Measurements from ENCODE around the gene KCNA10.

KCNA10 gene

DNA sequence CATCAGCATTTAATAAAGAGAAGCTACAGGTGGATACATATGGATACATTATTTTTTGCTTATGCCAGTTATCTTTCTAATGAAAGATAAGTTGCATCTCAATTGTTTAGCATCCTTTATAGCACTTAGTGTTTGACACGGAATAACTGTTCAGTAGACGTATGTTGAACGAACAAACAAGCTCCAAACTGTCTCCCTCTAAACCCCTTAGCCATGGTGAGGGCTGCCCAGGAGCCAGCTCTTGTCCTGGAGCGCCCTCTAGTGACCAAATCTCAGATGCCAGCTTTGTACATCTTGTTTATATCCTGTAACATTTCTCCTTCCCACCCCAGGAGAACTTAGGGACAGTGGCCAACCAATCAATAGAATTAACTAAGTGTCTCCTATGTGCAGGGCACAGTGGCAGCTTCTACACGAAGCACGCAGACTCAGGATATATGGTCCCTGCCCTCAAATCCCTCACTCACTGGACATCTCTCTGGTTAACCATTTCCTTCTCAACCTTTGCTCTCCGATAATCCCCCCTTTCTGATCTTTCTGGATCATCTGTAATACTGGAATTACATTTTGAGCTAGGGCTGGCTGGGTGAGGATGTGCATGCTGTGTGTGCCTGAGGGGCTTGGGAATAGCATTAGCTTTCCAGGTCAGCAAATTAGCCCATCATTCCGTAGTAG lies 22.9 kb downstream of the KCNA10 start:
- DNase-seq (ENCODE audit: low read depth): peak; percentile 56

DNA sequence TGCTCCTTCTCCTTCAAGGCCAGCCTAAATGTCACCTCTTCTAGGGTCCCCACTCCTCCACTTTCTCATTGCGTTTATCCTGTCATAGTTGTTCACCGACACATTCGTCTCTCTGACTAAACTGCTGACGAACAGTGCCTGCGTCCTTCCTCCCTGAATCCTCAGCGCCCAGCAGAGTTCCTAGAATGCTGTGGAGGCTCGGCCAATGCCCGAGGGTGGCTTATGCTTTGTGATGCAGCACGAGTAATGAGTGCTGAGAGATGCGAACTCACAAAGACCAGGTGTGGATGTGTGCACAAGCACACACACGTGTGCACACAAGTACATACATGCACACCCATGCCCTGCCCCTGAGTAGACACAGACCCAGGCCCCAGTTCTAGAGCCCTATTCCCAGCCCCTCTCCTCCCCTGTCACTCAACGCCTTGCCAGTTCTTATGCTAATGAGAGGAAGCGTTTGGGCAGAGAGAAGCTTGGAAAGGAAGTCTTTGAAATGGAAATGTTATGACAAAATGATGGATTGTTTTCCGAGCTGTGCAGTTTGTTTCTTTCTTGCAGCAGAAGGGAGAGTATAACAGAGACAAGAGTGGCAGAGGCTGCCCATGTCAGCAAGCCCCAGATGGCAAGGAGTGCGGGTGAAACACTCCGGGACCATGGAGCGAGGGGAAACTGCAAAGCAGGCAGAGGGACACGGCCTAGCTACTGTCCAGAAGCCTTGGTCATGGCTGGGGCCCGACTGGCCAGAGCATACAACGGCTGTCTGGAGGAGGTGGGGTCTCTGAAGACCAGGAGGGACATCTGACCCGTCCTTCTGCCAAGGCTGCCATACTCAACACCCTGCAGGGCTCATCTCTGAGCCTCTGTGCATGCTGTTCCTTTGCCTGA lies 24.2 kb downstream of the KCNA10 start:
- no peak for DNase-seq (ENCODE audit: low read depth)

DNA sequence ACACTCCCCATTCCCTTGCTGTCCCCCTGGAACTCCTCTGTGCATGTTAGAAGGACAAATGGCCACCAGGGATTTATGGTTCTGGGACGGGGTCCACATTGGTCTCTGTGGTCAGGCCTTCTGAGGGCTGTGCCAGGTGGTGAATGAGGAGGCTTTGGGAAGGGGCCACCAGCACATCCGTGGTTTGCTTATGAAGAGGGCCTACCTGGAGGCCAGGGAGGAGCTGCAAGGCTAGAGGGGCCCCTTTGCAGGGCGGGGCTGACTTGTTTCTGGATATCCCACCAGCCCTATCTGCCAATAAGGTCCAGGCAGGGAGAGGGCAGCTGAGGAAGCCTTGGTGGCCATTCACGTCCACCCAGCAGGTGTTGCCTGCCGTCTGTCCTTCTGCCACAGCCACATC lies 24.9 kb downstream of the KCNA10 start:
- no peak for DNase-seq (ENCODE audit: low read depth)

DNA sequence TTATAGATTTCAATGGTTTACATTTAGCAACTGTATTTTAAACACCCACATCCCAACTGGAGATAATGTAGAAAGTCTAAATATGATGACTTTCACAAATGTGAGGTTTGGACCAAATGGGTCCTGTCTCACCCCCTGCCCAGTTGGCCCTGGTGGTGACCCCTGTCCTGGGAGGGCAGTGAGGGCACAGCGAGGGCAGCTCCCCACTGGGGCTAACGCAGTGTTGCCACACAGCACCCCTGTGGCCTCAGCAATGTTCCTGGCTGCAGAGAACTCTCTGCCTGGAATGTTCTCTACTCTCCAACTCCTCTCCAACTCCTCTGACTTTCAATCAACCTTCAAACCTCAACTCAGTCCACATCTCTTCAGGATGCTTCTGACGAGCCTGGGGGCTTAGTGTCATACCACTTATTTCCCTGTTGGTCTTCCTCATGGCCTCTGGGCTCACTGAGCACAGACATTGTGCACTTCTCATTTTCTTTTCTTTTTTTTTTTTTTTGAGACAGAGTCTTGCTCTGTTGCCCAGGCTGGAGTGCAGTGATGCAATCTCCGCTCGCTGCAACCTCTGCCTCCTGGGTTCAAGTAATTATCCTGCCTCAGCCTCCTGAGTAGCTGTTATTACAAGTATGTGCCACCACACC lies 25.8 kb downstream of the KCNA10 start:
- DNase-seq (ENCODE audit: low read depth): no peak

DNA sequence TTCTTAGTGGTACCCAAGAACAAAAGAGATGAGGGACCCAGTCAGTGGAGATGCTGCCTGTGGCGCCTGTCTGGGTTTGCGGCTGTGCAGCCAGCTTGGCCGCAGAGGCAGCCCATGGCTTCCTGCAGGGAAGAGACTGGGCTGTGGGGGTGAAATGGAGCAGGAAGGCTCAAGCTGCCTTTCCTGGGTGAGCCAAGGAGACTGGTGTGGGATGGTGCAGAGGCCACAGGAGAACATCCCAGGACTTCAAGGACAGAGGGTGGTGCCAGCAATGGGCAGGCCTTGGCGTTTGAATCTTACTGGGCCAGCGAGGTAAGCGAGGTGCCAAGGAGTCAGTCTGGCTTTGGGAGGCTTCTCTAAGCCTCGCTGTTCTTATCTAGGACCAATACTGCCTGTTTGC lies 26.4 kb downstream of the KCNA10 start:
- no peak for DNase-seq (ENCODE audit: low read depth)

DNA sequence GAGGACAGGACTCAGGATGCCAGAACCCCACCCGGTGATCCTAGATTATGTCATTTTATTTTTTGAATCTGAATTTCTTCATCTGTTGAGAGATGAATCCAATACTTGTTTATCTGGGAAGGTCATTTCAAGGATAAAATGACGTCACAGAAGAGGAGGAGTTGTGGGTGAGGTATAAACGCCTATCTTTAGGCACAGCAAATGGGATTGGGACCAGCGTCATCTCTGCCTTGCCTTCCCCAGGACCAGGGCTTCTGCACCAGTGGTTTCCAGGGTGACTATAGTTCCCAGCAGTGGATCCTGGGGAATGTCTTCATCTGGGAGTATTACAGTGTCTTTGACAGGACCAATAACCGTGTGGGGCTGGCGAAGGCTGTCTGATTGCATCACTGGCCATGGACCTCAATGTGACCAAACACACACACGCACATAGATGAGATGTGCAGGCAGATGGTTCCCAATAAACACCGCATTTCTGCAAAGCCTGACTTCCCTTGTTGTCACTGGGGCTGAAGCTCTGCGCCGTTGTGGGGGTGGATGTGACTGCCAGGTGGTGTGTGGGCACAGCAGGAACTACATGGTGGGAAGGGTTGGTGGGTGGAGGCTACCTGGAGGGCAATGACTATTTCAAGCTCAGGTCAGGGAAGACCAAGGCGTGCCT lies 28.1 kb downstream of the KCNA10 start:
- no peak for DNase-seq (ENCODE audit: low read depth)

DNA sequence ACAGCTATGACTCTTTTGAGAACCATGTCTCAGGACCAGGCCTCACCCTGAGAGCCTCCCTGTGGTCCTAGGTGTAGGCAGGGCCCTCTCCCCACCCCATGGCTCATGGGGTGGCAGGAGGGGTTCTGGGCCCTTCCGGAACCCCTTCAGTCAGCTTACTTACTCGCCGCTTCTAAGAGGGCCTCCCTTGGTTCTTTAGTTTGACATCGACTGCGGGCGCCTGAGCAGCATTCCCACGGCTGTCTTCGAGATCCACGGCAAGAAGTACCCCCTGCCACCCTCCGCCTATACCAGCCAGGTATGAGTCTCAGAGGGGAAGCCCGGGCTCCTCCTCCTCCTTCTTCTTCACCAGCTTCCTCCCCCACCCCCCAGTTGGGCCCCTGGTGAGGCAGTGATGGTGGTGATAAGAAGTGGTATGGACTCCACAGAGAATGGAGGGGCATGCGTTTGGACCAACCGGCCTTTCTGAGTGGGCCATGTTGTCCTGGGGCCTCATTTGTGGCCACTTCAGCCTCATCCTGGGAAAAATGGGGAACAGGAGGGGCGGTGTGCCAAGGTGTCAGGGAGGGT lies 28.9 kb downstream of the KCNA10 start:
- no peak for DNase-seq (ENCODE audit: low read depth)

DNA sequence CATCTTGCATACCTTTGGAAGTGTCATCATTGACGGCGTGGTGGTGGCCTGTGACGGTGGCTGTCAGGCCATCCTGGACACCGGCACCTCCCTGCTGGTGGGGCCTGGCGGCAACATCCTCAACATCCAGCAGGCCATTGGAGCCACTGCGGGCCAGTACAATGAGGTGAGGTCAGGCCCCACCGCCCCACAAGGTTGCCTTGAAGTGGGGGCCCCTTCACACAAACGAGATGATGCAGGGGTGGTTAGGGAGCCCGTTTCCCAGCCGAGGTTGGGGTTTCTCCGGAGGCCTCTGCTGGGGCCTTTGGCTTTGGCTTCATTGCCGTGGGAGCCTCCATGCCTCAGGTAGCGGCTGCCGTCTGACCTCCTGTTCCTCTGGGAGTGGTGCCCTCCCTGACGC lies 29.6 kb downstream of the KCNA10 start:
- no peak for DNase-seq (ENCODE audit: low read depth)

DNA sequence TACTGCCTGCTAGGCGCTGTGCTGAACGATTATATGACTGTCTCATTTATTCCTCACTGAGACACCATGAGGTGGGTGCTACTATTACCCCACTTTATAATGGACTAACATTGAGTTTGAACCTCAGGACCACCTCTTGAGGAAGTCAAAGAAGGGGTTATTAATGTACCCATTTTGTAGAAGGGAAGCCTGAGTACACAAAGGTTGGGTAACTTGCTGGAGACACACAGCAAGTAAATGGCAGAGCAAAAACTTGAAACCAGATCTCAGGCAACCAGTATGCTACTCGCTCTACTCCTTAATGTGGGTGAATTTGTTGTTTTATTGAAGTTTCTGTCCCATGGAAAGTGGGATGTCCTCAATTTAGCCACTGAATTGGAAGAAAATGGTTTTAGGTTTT lies 30.1 kb downstream of the KCNA10 start:
- no peak for DNase-seq (ENCODE audit: low read depth)

DNA sequence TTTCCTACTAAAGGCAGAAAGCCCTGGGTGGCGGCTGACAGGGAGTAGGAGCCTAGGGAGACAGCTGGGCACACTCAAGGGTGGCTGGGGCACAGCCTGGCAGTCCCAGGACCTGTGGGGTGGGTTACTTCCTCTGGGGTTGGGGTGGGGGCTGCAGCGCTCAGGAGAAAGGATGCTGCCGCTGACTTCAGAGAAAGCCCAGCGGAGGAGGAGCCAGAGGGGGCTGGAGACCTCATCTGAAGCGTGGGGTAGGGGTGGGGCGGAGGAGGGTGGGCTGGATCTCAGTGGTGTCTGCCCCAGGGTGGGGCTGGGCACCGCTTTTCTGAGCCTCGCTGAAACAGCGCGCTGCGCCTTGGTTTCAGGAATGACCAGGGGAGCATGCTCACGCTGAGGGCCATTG lies 30.8 kb downstream of the KCNA10 start:
- DNase-seq (ENCODE audit: low read depth): no peak

DNA sequence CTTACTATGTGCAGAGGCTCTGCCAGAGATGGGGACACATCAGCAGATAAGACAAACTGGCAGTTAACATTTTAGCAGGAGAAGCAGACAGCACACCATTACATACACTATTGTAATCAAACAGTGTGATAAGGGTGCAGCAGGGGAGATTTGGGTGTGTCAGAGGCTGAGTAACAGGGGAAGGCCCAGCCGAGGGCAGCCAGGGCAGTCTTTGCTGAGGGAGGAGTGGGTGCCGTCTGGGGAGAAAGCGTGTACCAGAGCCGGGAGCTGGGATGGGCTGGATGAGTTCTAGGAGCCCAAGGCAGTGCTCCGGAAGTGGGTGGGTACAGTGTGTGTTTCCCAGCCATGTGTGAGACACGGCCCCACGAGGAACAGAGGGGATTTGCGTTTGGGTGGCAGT lies 31.2 kb downstream of the KCNA10 start:
- no peak for DNase-seq (ENCODE audit: low read depth)

DNA sequence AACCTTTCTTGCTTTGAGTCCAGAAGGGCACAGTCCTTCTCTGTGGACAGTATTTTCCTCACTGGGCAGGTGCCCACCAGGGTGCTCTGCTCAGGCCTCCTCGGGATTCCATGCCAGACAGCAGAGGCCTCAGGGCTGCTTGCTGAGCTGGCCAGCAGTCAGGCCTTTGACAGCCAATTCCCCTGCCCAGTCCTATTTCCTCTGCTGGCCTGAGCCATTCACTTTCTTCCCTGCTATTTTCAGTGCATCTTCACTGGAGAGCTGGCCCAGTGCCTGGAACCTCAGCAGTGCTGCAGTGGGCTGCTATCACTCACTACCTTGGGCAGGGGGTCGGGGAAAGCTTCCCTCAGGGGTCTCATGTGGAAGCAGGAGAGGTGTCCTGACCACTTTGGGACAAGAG lies 33.2 kb downstream of the KCNA10 start:
- DNase-seq (ENCODE audit: low read depth): no peak

DNA sequence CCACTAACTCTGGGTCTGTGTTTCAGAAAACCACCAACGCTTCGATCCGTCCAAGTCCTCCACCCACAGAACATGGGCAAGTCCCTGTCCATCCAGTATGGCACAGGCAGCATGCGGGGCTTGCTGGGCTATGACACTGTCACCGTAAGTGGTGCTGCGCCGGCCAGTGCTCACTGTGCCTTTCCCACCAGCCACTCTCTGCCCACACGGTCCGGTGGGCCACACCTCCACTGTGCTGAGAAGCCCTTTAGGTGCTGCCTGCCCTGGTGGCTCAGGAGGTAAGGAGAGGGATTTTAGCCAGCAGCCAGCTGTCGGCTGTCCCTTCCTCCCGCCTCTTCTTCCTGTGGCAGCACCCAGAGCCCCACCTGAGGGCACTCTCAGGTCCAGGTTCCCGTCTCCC lies 34.2 kb downstream of the KCNA10 start:
- DNase-seq (ENCODE audit: low read depth): no peak

DNA sequence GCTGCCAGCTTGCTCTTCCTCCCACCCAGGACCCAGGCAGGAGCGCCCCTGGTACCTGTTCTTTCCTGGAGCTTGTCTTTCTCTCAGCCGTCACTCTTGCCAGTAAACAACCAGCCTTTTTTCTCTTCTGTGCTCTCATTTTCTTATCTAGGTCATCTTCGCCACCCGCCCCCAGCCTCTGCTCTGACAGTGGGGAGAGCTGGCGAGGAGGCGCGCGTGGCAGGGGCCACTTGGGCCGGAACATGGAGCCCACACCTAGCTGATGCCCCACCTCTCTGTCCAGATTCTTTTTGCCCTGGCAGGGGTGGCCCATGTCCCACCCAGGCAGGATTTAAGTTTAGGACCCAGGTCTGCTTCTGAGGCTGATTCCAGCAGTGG lies 35.7 kb downstream of the KCNA10 start:
- no peak for DNase-seq (ENCODE audit: low read depth)

DNA sequence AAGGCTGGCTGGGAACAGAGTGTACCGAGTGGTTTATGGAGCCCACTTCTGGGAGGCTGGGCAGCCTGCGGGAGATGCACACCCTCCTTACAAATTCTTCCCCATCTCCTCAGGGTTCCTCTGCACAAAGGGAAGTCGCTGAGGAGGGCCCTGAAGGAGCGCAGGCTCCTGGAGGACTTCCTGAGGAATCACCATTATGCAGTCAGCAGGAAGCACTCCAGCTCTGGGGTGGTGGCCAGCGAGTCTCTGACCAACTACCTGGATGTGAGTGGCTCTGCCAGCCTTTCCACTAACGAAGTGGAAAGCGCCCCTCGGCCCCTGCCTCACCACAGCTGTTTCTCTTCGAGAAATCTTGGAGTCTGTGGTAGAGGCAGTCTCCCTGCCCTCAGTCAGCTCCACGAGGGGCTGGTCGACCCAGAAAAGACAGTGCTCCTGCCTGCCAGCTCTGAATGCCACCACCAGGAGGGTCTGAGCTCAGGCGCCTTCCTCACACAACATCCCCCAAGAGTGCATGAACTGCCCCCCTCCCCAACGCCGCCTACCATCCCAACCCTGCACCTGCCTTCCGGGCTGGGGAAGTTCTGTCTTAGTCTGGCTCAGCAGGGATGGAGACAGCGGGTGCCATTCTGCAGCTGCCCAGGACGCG lies 36.2 kb downstream of the KCNA10 start:
- DNase-seq (ENCODE audit: low read depth): no peak

DNA sequence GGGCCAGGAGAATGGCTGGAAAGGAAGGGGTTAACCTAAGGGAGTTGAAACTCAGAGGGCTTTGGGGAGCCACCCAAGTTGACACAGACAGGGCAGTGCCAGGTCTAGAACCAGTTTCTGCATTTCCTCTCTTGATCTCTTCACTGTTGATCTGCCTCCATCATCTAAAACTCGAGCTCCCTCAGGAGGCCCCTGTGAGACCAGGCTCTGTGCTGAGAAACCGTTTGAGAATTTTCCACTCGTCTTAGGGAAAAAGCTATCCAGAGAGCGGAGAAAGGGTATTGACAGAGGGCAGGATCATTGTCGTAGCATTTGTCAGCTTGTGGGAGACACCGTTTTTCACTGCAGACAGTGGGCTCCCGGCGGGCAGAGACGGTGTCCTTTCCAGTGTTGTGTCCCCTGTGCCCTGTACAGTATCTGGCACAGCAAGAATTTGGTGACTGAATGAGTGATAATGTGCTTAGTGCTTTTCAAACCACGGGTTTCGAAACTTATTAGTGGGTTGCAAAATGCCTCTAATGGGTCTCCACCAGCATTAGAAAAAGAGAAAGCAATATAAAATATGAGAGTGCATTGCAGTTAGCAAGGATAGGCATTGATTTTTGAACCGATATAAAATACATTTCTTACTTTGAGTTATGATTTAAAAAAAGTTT lies 36.9 kb downstream of the KCNA10 start:
- no peak for DNase-seq (ENCODE audit: low read depth)

DNA sequence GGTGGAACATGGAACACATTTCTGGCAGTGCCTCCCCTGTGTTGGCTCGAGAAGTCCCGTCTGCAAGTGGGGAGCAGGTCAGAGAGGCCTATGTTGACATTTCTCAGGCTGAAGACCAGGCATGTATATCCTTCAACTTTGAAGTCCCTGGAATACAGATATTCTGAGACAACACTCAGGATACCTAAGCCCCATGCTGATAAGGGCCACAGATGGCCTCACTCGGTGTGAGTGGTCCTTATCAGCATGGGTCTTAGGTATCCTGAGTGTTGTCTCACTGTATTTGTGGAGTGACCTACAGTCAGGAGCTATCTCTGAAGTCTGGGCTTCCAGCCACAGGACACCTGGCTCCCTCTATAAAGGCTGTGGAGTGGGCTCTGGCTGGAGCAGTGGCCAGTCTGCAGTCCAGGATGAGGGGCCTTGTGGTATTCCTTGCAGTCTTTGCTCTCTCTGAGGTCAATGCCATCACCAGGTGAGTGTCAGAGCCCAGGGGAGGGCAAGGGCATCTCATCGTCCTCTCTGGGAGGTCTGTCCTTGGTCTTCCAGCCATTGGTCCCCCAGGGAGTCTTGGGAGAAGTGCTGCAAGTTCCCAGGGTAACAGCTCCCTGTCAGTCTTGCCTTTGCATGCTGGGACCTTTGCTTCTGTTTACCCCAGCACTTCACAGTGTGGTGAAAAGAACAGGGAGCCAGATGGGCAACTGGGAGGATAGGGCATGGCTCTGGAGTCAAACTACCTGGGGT lies 38.4 kb downstream of the KCNA10 start:
- DNase-seq (ENCODE audit: low read depth): no peak

DNA sequence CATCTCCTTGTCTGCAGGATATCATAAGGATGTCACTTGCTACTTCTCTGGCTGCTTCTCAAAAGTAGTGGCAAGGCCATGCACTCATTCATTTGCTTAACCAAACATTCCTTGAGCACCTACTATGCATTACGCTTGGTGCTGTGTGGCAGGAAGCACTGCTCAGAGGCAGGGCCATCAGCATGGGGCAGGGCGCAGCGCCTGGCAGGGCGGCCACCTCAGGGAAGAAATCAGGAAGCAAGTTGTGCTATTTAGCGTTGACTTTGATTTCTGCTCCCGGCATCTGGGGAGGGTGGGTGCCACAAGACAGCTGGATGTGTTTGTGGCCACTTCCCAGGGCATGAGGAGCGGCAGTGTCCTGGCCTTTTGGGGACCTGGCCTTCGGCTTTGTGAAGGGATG lies 40.1 kb downstream of the KCNA10 start:
- DNase-seq (ENCODE audit: low read depth): no peak

DNA sequence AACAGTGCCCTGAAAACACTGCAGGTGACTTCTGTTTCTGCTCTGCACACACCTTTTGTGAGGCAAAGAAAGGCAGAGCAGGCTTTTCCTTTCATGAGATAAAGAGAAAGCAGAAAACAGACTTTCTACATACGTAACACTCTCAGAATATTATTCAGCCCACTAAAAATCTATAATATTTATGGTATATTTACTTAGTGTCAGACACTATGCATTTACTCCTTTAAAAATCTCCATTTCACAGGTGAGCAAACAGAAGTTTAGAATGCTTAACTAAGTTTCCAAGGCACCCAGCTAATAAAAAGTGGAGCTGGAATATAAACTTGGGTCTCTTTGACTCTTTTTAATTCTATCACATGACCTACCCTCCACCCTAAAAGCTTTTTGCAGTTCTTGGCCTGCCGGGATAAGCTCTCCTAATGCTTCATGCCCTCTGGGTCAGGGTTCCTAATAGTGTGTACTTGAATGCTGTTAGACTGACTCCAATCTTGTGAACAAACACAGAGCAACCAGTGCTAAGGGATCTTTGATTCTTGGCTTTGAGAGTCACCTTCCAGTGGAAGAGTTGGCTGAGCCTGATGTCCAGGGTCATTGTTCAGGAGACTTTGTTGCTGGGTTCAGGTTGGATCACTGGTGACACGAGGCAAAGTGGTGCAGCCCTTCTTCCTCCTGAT lies 40.9 kb downstream of the KCNA10 start:
- DNase-seq (ENCODE audit: low read depth): no peak

DNA sequence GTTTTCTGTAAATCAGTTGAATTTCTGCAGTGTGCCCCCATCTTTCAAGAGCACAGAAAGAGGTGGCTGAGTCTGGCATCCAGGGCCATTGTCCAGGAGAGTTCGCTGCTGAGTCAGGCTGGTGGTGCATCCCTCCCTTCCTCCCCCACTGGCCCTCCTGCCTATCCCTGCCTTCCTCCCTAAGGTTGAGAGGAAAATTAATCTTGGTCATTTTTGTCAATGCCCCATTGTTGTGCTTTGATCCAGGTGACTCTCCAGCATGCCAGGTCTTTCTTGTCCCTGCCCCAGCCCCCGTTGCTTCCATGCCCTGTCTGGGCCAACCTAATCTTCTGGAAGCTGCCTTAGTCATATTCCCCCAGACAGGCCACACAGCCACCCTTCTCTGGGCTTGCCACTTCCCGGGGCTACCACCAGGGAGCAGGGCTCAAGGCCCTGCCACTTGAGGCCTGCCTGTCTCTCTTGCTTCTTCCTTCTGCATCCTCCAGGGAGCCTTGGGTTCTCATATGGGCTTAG lies 41.5 kb downstream of the KCNA10 start:
- no peak for DNase-seq (ENCODE audit: low read depth)

Measured in stimulated activated CD8-positive, alpha-beta memory T cell treated with anti-CD3 and anti-CD28 coated beads, Interleukin-15, amount 100 ng/mL, for 24 hours (primary cell).